Mesothelial cell of epicardium (in vitro differentiated cells): ENCODE data around the gene CCL28. TPM values are rescaled to one million over a fixed set of nuclear protein-coding genes. Genes with fewer than 3 reads are reported as not detected.
"Not testable (repeated sequence)": the region's sequence is repeated elsewhere in the genome, so short reads cannot be mapped to it uniquely, and the experiment has no call there.

Source experiments
- DNase-seq, 2 experiments: peaks; one replicate each; pipeline ENCODE4 v3.0.0; 2021; ENCODE audit warnings: low spot score in 2 of 2; ENCODE audit not compliant: unreplicated experiment in 2 of 2
- H3K27ac Mint-ChIP-seq: 2 replicates; pipeline ENCODE4 v1.8.0; 2021; ENCODE audit warnings: mixed read lengths
- H3K27me3 Mint-ChIP-seq: 2 replicates; pipeline ENCODE4 v1.8.0; 2021; ENCODE audit warnings: low read depth, mixed read lengths
- H3K36me3 Mint-ChIP-seq: 2 replicates; pipeline ENCODE4 v1.8.0; 2021; ENCODE audit warnings: mixed read lengths
- H3K4me1 Mint-ChIP-seq: 2 replicates; pipeline ENCODE4 v1.8.0; 2021; ENCODE audit warnings: mixed read lengths
- H3K4me3 Mint-ChIP-seq: 2 replicates; pipeline ENCODE4 v1.8.0; 2021; ENCODE audit warnings: mild to moderate bottlenecking, moderate library complexity, mixed read lengths
- H3K9me3 Mint-ChIP-seq: 2 replicates; pipeline ENCODE4 v1.8.0; 2021; ENCODE audit warnings: mixed read lengths
- CTCF ChIP-seq: fragments of 200-600 bp; sonication (generic); IDR thresholded peaks from one replicate; pipeline ENCODE4 v1.5.0; 2021; ENCODE audit warnings: antibody characterized with exemption; ENCODE audit not compliant: unreplicated experiment
- total RNA-seq: library from RNA; stranded (reverse); gene quantifications from 3 replicates; pipeline ENCODE4 v1.2.1, GENCODE V29; 2021

Gene CCL28
- total RNA-seq: not detected in 3 replicates

GRCh38 chr5:43412156-43412555, at the start of gene CCL28:
TSS of gene CCL28 (minus strand) at chr5:43412391. CDS start at chr5:43412316, 75 bp downstream.
- DNase-seq: no peak
- H3K27me3 Mint-ChIP-seq: no peaks in the 10 kb centered on the region
- peaks cover 4% of the 10 kb centered on the region for H3K9me3 Mint-ChIP-seq
- no peak within 1 kb of the TSS for H3K4me3 Mint-ChIP-seq
- no peaks in the 10 kb centered on the region for H3K4me1 Mint-ChIP-seq
- H3K36me3 Mint-ChIP-seq: no peaks in the 10 kb centered on the region
- no peak within 1 kb of the TSS for H3K27ac Mint-ChIP-seq
- TF ChIP-seq CTCF: no peak

GRCh38 chr5:43461066-43461465, 48.9 kb upstream of the CCL28 start:
- H3K4me1 Mint-ChIP-seq: no peaks in the 10 kb centered on the region
- DNase-seq: no peak
- peaks cover 46% of the 10 kb centered on the region for H3K9me3 Mint-ChIP-seq
- H3K36me3 Mint-ChIP-seq: peaks cover 35% of the 10 kb centered on the region
- no peaks in the 10 kb centered on the region for H3K27me3 Mint-ChIP-seq
- H3K4me3 Mint-ChIP-seq: no peak overlapping the region
- no peak overlapping the region for H3K27ac Mint-ChIP-seq
- no peak for TF ChIP-seq CTCF

GRCh38 chr5:43456556-43456955, 44.4 kb upstream of the CCL28 start:
- no peak for TF ChIP-seq CTCF
- Mint-ChIP-seq H3K36me3 (peaks cover 35% of the 10 kb centered on the region), H3K4me1 (no peaks in the 10 kb centered on the region), H3K4me3 (no peak overlapping the region), H3K9me3 (peaks cover 34% of the 10 kb centered on the region), H3K27me3 (no peaks in the 10 kb centered on the region), H3K27ac (no peak overlapping the region)
- no peak for DNase-seq

- H3K9me3 Mint-ChIP-seq: peaks cover 57% of the 10 kb centered on the region
- not testable (repeated sequence) for H3K27ac Mint-ChIP-seq, DNase-seq, H3K4me3 Mint-ChIP-seq, H3K4me1 Mint-ChIP-seq, H3K27me3 Mint-ChIP-seq
- peaks cover 23% of the 10 kb centered on the region for H3K36me3 Mint-ChIP-seq
Observed at GRCh38 chr5:43441575-43441974, 29.4 kb upstream of the CCL28 start.

GRCh38 chr5:43437062-43437660, 25.0 kb upstream of the CCL28 start:
- Mint-ChIP-seq H3K4me1 (peaks cover 13% of the 10 kb centered on the region), H3K36me3 (peaks cover 1% of the 10 kb centered on the region), H3K9me3 (peaks cover 35% of the 10 kb centered on the region), H3K4me3 (no peak overlapping the region), H3K27ac (no peak overlapping the region), H3K27me3 (no peaks in the 10 kb centered on the region)
- TF ChIP-seq CTCF: no peak
- no peak for DNase-seq

GRCh38 chr5:43433382-43433781, 21.2 kb upstream of the CCL28 start:
- H3K27me3 Mint-ChIP-seq: no peaks in the 10 kb centered on the region

More at GRCh38 chr5:43433382-43433781, 21.2 kb upstream of the CCL28 start:
- Mint-ChIP-seq H3K27ac (no peak overlapping the region), H3K36me3 (no peaks in the 10 kb centered on the region), H3K4me3 (no peak overlapping the region), H3K4me1 (peaks cover 14% of the 10 kb centered on the region), H3K9me3 (peaks cover 12% of the 10 kb centered on the region)
- no peak for TF ChIP-seq CTCF
- no peak for DNase-seq
